Thyroid gland (tissue), 4 donors: ENCODE data around the gene GPR162.

Source experiments
- POLR2A ChIP-seq, 2 donors: fragments of 450-650 bp; IDR thresholded peaks; one replicate each; pipeline ENCODE4 v1.6.1; 2017; ENCODE audit warnings: antibody characterized with exemption in 2 of 2, mild to moderate bottlenecking in 2 of 2, moderate library complexity in 1 of 2
- TF ChIP-seq, protein P1 (sequence below), 6 experiments: fragments of 200-600 bp in 3 of 6; fragments of 450-650 bp in 3 of 6; sonication (generic) in 3 of 6; IDR thresholded peaks; one replicate each; pipeline ENCODE4 v1.5.1; 2016 to 2019; ENCODE audit warnings: antibody characterized with exemption in 6 of 6, mild to moderate bottlenecking in 2 of 6, inconsistent platforms in 1 of 6, moderate library complexity in 1 of 6

DNA sequence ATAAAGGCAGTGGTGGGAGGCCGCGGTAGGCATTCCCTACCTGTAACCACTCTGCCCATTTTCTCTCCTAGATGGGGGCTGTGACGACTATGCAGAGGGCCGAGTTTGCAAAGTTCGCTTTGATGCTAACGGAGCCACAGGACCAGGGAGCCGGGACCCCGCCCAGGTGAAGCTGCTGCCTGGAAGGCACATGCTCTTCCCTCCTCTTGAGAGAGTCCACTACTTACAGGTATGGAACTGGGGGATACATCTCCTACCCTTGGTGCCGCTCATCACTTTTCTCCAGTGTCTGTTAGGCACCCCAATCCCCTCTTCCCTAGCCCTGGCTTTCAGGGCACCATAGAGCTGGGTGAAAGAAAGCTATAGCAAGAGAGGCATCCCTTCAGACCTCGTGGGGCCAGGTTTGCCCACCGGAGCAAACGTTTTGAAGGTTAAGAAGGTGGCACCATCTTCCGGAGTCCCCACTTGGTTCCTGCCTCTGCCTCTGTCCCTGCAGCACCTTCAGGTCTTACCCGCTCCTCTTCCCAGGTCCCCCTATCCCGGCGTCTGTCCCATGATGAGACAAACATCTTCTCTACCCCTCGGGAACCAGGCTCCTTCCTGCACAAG lies 4.6 kb downstream of the GPR162 start:
- no peak for TF ChIP-seq POLR2A (IDR thresholded peaks at IDR 0.05)
- TF ChIP-seq, protein P1, sequence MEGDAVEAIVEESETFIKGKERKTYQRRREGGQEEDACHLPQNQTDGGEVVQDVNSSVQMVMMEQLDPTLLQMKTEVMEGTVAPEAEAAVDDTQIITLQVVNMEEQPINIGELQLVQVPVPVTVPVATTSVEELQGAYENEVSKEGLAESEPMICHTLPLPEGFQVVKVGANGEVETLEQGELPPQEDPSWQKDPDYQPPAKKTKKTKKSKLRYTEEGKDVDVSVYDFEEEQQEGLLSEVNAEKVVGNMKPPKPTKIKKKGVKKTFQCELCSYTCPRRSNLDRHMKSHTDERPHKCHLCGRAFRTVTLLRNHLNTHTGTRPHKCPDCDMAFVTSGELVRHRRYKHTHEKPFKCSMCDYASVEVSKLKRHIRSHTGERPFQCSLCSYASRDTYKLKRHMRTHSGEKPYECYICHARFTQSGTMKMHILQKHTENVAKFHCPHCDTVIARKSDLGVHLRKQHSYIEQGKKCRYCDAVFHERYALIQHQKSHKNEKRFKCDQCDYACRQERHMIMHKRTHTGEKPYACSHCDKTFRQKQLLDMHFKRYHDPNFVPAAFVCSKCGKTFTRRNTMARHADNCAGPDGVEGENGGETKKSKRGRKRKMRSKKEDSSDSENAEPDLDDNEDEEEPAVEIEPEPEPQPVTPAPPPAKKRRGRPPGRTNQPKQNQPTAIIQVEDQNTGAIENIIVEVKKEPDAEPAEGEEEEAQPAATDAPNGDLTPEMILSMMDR (IDR thresholded peaks at IDR 0.05) = no peak
